ENCODE data around the gene FUNDC2. TPM values are rescaled to one million over a fixed set of nuclear protein-coding genes. Genes with fewer than 3 reads are reported as not detected.

FUNDC2 gene
- total RNA-seq, 1 donor from 2014 or later = 207 TPM

Other genes with a start within 250 kb of the FUNDC2 start
- 30.0 TPM for gene MPP1, start 221.4 kb upstream of the FUNDC2 start, total RNA-seq
- gene SMIM9, start 192.2 kb upstream of the FUNDC2 start, total RNA-seq = not detected
- gene F8A1, start 140.5 kb upstream of the FUNDC2 start, total RNA-seq = 31.1 TPM
- gene F8, start 4.1 kb upstream of the FUNDC2 start, total RNA-seq = 43.4 TPM
- 19.4 TPM for gene CMC4, start 44.3 kb downstream of the FUNDC2 start, total RNA-seq
- 41.4 TPM for gene MTCP1, start 44.3 kb downstream of the FUNDC2 start, total RNA-seq
- 15.6 TPM for gene BRCC3, start 44.7 kb downstream of the FUNDC2 start, total RNA-seq
- gene VBP1, start 189.6 kb downstream of the FUNDC2 start, total RNA-seq = 62.9 TPM
- gene RAB39B, start 237.6 kb downstream of the FUNDC2 start, total RNA-seq = 0.35 TPM